ENCODE data around the gene DDN. TPM values are rescaled to one million over a fixed set of nuclear protein-coding genes. Genes with fewer than 3 reads are reported as not detected.

DDN gene
- total RNA-seq, 1 donor from 2014 or later: not detected

DNA sequence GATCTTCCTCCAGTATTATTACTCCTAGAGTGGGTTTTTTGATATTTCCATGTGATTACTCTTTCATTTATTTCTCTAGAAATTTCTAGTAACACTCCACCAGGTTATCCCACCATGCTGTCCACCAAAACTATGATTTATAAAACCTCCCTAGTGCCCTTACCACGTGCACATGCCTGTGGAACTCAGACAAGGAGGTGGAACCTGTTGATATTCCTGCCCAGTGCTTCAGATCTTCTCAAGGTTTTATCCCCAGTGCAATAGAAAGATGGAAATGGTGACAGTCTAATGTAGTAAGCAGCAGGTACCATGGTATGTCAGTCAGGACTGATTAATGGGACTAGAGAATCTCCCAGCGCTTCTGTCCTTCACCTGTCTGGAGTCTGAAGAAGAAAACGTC is 38.3 kb downstream of the DDN start:
- TF ChIP-seq, protein P1, sequence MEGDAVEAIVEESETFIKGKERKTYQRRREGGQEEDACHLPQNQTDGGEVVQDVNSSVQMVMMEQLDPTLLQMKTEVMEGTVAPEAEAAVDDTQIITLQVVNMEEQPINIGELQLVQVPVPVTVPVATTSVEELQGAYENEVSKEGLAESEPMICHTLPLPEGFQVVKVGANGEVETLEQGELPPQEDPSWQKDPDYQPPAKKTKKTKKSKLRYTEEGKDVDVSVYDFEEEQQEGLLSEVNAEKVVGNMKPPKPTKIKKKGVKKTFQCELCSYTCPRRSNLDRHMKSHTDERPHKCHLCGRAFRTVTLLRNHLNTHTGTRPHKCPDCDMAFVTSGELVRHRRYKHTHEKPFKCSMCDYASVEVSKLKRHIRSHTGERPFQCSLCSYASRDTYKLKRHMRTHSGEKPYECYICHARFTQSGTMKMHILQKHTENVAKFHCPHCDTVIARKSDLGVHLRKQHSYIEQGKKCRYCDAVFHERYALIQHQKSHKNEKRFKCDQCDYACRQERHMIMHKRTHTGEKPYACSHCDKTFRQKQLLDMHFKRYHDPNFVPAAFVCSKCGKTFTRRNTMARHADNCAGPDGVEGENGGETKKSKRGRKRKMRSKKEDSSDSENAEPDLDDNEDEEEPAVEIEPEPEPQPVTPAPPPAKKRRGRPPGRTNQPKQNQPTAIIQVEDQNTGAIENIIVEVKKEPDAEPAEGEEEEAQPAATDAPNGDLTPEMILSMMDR (IDR thresholded peaks at IDR 0.05): no peak
- ATAC-seq: no peak
- intact Hi-C loops (cut with DNase I): no loop called here

GRCh38 chr12:48958049-48958388 is 41.2 kb downstream of the DDN start:
- ATAC-seq: no peak
- intact Hi-C loops (cut with DNase I): no loop called here
- no peak for DNase-seq
- Histone ChIP-seq H3K4me1 (peaks cover 24% of the 10 kb centered on the region), H3K4me3 (peak overlapping the region; percentile 97), H3K27me3 (no peaks in the 10 kb centered on the region), H3K36me3 (peaks cover under 1% of the 10 kb centered on the region), H3K27ac (no peak overlapping the region), H3K9me3 (no peaks in the 10 kb centered on the region)
- TF ChIP-seq, protein P1 (IDR thresholded peaks at IDR 0.05): no peak

More for the DNA sequence above, 38.3 kb downstream of the DDN start:
- Histone ChIP-seq H3K36me3 (no peaks in the 10 kb centered on the region), H3K9me3 (no peaks in the 10 kb centered on the region), H3K27ac (no peak overlapping the region), H3K4me1 (peaks cover 10% of the 10 kb centered on the region), H3K27me3 (no peaks in the 10 kb centered on the region), H3K4me3 (no peak overlapping the region)
- no peak for DNase-seq

GRCh38 chr12:48957141-48958048 is 41.8 kb downstream of the DDN start, which contains the start of gene ARF3:
TSS of gene ARF3 (minus strand) at chr12:48957487. CDS start at chr12:48941095, 16,392 bp downstream.
- ATAC-seq (peak; percentile 93), DNase-seq (peak; percentile 98)
- Histone ChIP-seq H3K9me3 (no peaks in the 10 kb centered on the region), H3K4me3 (peak within 1 kb of the TSS; percentile 97), H3K4me1 (peaks cover 24% of the 10 kb centered on the region), H3K27me3 (no peaks in the 10 kb centered on the region), H3K36me3 (peaks cover 7% of the 10 kb centered on the region), H3K27ac (peak within 1 kb of the TSS; percentile 85)
- intact Hi-C loops (cut with DNase I): no loop called here
- TF ChIP-seq, protein P1 (IDR thresholded peaks at IDR 0.05): no peak

- Histone ChIP-seq H3K27ac (peak overlapping the region; percentile 85), H3K4me1 (peaks cover 24% of the 10 kb centered on the region), H3K36me3 (peaks cover 7% of the 10 kb centered on the region), H3K9me3 (no peaks in the 10 kb centered on the region), H3K27me3 (no peaks in the 10 kb centered on the region), H3K4me3 (peak overlapping the region; percentile 97)
- intact Hi-C loops (cut with DNase I): no loop called here
- TF ChIP-seq, protein P1 (IDR thresholded peaks at IDR 0.05): no peak
- DNase-seq (peak; percentile 91), ATAC-seq (peak; percentile 88)
Measured at GRCh38 chr12:48956279-48957140, 42.7 kb downstream of the DDN start.

DNA sequence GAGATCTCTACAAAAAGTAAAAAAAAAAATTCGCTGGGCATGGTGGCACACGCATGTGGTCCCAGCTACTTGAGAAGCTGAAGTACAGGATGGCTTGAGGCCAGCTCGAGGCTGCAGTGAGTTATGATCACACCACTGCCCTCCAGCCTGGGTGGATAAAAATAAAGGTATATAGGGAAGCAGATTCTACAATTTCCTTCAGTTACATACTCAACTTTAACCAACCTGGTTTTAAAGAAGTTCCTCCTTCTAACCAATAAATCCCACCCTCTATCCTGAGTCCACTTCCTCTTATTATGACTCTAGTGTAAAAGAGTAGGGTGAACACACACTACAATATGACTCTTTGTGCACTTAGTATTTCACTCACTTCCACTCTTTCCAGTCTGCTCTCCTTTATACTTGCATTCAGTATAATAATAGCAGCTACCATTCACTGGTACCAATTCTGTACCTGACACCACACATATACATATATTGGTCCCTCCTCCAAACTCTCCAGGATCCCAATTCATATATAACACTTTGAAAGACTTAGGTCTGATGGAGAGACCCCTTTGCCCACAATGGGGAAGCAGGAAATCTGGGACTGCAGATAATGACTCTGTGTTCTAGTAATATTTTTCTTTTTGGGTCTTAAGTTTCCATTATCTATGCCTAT is 44.2 kb downstream of the DDN start:
- peak; percentile 1 for ATAC-seq
- Histone ChIP-seq H3K36me3 (peaks cover 7% of the 10 kb centered on the region), H3K9me3 (no peaks in the 10 kb centered on the region), H3K27me3 (no peaks in the 10 kb centered on the region), H3K4me3 (no peak overlapping the region), H3K4me1 (peaks cover 24% of the 10 kb centered on the region), H3K27ac (no peak overlapping the region)
- intact Hi-C loops (cut with DNase I): no loop called here
- DNase-seq: no peak
- TF ChIP-seq, protein P1 (IDR thresholded peaks at IDR 0.05): no peak

Data from upper lobe of right lung (tissue), 1 donor.